Tibial nerve (tissue), 4 donors: ENCODE measurements around the gene ZNF575. TPM values are rescaled to one million over a fixed set of nuclear protein-coding genes. Genes with fewer than 3 reads are reported as not detected.

ENCODE experiments used
- DNase-seq, 2 donors: peaks; one replicate each; pipeline ENCODE4 v3.0.0-alpha.2; 2019; ENCODE audit warnings: low spot score in 2 of 2
- H3K27ac ChIP-seq, 4 donors: fragments of 200-600 bp; sonication (generic) in 3 of 4; one replicate each; pipeline ENCODE4 v1.5.1; 2017 to 2019; ENCODE audit warnings: mild to moderate bottlenecking in 1 of 4
- H3K27me3 ChIP-seq, 2 donors: fragments of 200-600 bp; sonication (generic) in 1 of 2; one replicate each; pipeline versions ENCODE4 v1.5.1 to v1.6.0; 2017 to 2019
- H3K36me3 ChIP-seq, 3 donors: fragments of 200-600 bp; sonication (generic); one replicate each; pipeline ENCODE4 v1.5.1; 2018 to 2019
- H3K4me1 ChIP-seq, 4 donors: fragments of 200-600 bp; sonication (generic) in 3 of 4; one replicate each; pipeline ENCODE4 v1.5.1; 2017 to 2019
- H3K4me3 ChIP-seq, 4 donors: fragments of 200-600 bp; sonication (generic) in 3 of 4; one replicate each; pipeline ENCODE4 v1.5.1; 2017 to 2019; ENCODE audit warnings: mild to moderate bottlenecking in 1 of 4, moderate library complexity in 1 of 4
- H3K9me3 ChIP-seq, 4 donors: fragments of 200-600 bp; sonication (generic) in 3 of 4; one replicate each; pipeline ENCODE4 v1.5.1; 2017 to 2019
- CTCF ChIP-seq, 5 experiments: fragments of 200-600 bp in 3 of 5; fragments of 450-650 bp in 2 of 5; sonication (generic) in 3 of 5; IDR thresholded peaks; one replicate each; pipeline ENCODE4 v1.5.1; 2016 to 2019; ENCODE audit warnings: antibody characterized with exemption in 5 of 5, mild to moderate bottlenecking in 3 of 5, moderate library complexity in 2 of 5
- EP300 ChIP-seq, 2 donors: sonication (generic); formaldehyde crosslinking; IDR thresholded peaks; one replicate each; pipeline ENCODE4 v1.6.1; 2017; ENCODE audit warnings: antibody characterized with exemption in 2 of 2, mild to moderate bottlenecking in 1 of 2
- POLR2A ChIP-seq, 2 donors: fragments of 450-650 bp; IDR thresholded peaks; one replicate each; pipeline ENCODE4 v1.6.1; 2017; ENCODE audit warnings: antibody characterized with exemption in 2 of 2, mild to moderate bottlenecking in 2 of 2, moderate library complexity in 2 of 2
- WGBS, 2 donors: methylation state at CpG; one replicate each; pipeline ENCODE4 v1.1.5; 2018; 5-methylcytosine and 5-hydroxymethylcytosine counted together
- total RNA-seq, 4 donors: library from RNA; depleted of rRNA; stranded (reverse); fragments of >200 nt; gene quantifications; one replicate each; pipeline ENCODE4 v1.1.0, GENCODE V29; 2016

ZNF575 gene
- total RNA-seq, 4 donors from 2014 or later, result 0.60 to 0.63 TPM; not detected in 2

GRCh38 chr19:43570174-43570791, 37.3 kb downstream of the ZNF575 start:
- TF ChIP-seq POLR2A (IDR thresholded peaks at IDR 0.05) (no peak), EP300 (IDR thresholded peaks at IDR 0.05) (no peak), CTCF (IDR thresholded peaks at IDR 0.05) (no peak)
- no peaks in the 10 kb centered on the region for H3K27me3 ChIP-seq
- no peak overlapping the region for H3K4me3 ChIP-seq
- peaks cover 0 to 36% (median 0%) of the 10 kb centered on the region in 3 donors for H3K36me3 ChIP-seq
- H3K27ac ChIP-seq, result no peak overlapping the region
- 79 to 81% methylated on average over 5 of the region's 5 CpGs for WGBS, 2 donors
- no peak for DNase-seq
- H3K9me3 ChIP-seq, result no peaks in the 10 kb centered on the region
- peaks cover 0 to 43% (median 12%) of the 10 kb centered on the region in 4 donors for H3K4me1 ChIP-seq

GRCh38 chr19:43572171-43572588, 39.2 kb downstream of the ZNF575 start:
- TF ChIP-seq POLR2A (IDR thresholded peaks at IDR 0.05) (no peak), CTCF (IDR thresholded peaks at IDR 0.05) (no peak), EP300 (IDR thresholded peaks at IDR 0.05) (no peak)
- Histone ChIP-seq H3K27me3 (no peaks in the 10 kb centered on the region), H3K4me3 (no peak overlapping the region), H3K27ac (no peak overlapping the region), H3K4me1 (peaks cover 0 to 53% (median 15%) of the 10 kb centered on the region in 4 donors), H3K9me3 (no peaks in the 10 kb centered on the region), H3K36me3 (peaks cover 0 to 36% (median 0%) of the 10 kb centered on the region in 3 donors)
- 85 to 95% methylated on average over 3 of the region's 3 CpGs for WGBS, 2 donors
- DNase-seq, result no peak

GRCh38 chr19:43574424-43575155, 41.6 kb downstream of the ZNF575 start:
- no peak for DNase-seq
- TF ChIP-seq CTCF (IDR thresholded peaks at IDR 0.05) (no peak), POLR2A (IDR thresholded peaks at IDR 0.05) (no peak), EP300 (IDR thresholded peaks at IDR 0.05) (no peak)
- Histone ChIP-seq H3K36me3 (peaks cover 0 to 29% (median 0%) of the 10 kb centered on the region in 3 donors), H3K4me3 (peak overlapping the region; percentile 57 to 92 (median 78)), H3K27me3 (no peaks in the 10 kb centered on the region), H3K4me1 (peaks cover 0 to 54% (median 17%) of the 10 kb centered on the region in 4 donors), H3K9me3 (no peaks in the 10 kb centered on the region), H3K27ac (peak overlapping the region; percentile 60 to 91 (median 90))
- 29 to 33% methylated on average over 12 of the region's 12 CpGs for WGBS, 2 donors

- Histone ChIP-seq H3K27ac (peak within 1 kb of the TSS; percentile 60 to 91 (median 90)), H3K4me1 (peaks cover 0 to 55% (median 19%) of the 10 kb centered on the region in 4 donors), H3K27me3 (no peaks in the 10 kb centered on the region), H3K9me3 (no peaks in the 10 kb centered on the region), H3K4me3 (peak within 1 kb of the TSS; percentile 57 to 92 (median 78)), H3K36me3 (peaks cover 0 to 22% (median 0%) of the 10 kb centered on the region in 3 donors)
- TF ChIP-seq EP300 (IDR thresholded peaks at IDR 0.05) (peak; percentile 83 to 99), CTCF (IDR thresholded peaks at IDR 0.05) (peak in 1 of 5 experiments; percentile 23), POLR2A (IDR thresholded peaks at IDR 0.05) (peak in 1 of 2 donors; percentile 56)
- peak; percentile 95 to 97 for DNase-seq
- 0 to 1% methylated on average over 32 to 35 of the region's 51 CpGs for WGBS, 2 donors
Observed at GRCh38 chr19:43575156-43575950, 42.4 kb downstream of the ZNF575 start, which contains the start of the genes PINLYP and XRCC1. Gene PINLYP (plus strand): TSS chr19:43575801. CDS start chr19:43577192, 1,391 bp downstream. Gene XRCC1 (minus strand): TSS chr19:43575527. CDS start chr19:43575458, 69 bp downstream.
